Activated B cell treated with CpG ODN at 0.5 μM for 24 hours (primary cell): ENCODE measurements around the gene LRRC55. TPM values are rescaled to one million over a fixed set of nuclear protein-coding genes. Genes with fewer than 3 reads are reported as not detected.

Source experiments
- ATAC-seq: fragments of 200-7000 bp; cut with Tn5 transposase; one replicate; pipeline ENCODE4 v1.10.0; 2021; ENCODE audit warnings: low read depth, mild to moderate bottlenecking, moderate library complexity
- CTCF ChIA-PET: fragments of 350-600 bp; sonication (Branson Sonifier 250); formaldehyde crosslinking; loops from one replicate; lab custom pipeline; 2021; ENCODE audit warnings: antibody characterized with exemption; lab: Charles Lee
- POLR2A ChIA-PET: fragments of 350-600 bp; sonication (Branson Sonifier 250); formaldehyde crosslinking; loops from one replicate; lab custom pipeline; 2021; ENCODE audit warnings: antibody characterized with exemption; lab: Charles Lee
- DNase-seq: peaks from one replicate; pipeline ENCODE4 v3.0.0; 2022
- H3K27ac Mint-ChIP-seq: one replicate; pipeline ENCODE4 v1.8.0; 2020; ENCODE audit warnings: mixed read lengths
- H3K27me3 Mint-ChIP-seq: one replicate; pipeline ENCODE4 v1.8.0; 2021; ENCODE audit warnings: mixed read lengths
- H3K36me3 Mint-ChIP-seq: one replicate; pipeline ENCODE4 v1.8.0; 2021; ENCODE audit warnings: low read depth, mixed read lengths
- H3K4me1 Mint-ChIP-seq: one replicate; pipeline ENCODE4 v1.8.0; 2021; ENCODE audit warnings: mixed read lengths
- H3K4me3 Mint-ChIP-seq: one replicate; pipeline ENCODE4 v1.8.0; 2020; ENCODE audit warnings: mild to moderate bottlenecking, mixed read lengths
- H3K9me3 Mint-ChIP-seq: one replicate; pipeline ENCODE4 v1.8.0; 2020; ENCODE audit warnings: mixed read lengths
- CTCF ChIP-seq: fragments of 200-600 bp; IDR thresholded peaks from one replicate; pipeline ENCODE4 v1.8.0; 2022; ENCODE audit warnings: antibody characterized with exemption, mild to moderate bottlenecking
- intact Hi-C: fragments of 100-400 bp; cut with micrococcal nuclease; formaldehyde crosslinking; loops from one replicate; pipeline ENCODE4 v1.15.1; 2024
- total RNA-seq: library from RNA; stranded (reverse); gene quantifications from 2 replicates; pipeline ENCODE4 v1.2.3, GENCODE V29; 2022

LRRC55 gene
- total RNA-seq, 1 donor from 2014 or later = not detected

GRCh38 chr11:57175478-57175877 is 6.3 kb upstream of the LRRC55 start:
- no peak for TF ChIP-seq CTCF
- POLR2A ChIA-PET = no interaction called here
- intact Hi-C loops = no loop called here
- H3K27me3 Mint-ChIP-seq = peaks cover 24% of the 10 kb centered on the region
- no peak overlapping the region for H3K4me3 Mint-ChIP-seq
- H3K36me3 Mint-ChIP-seq = no peaks in the 10 kb centered on the region
- no peaks in the 10 kb centered on the region for H3K4me1 Mint-ChIP-seq
- ATAC-seq (no peak), DNase-seq (no peak)
- H3K9me3 Mint-ChIP-seq = peaks cover 4% of the 10 kb centered on the region
- H3K27ac Mint-ChIP-seq = no peak overlapping the region
- CTCF ChIA-PET = no interaction called here

GRCh38 chr11:57178334-57178733 is 3.4 kb upstream of the LRRC55 start:
- no peak overlapping the region for H3K27ac Mint-ChIP-seq
- ChIA-PET POLR2A (no interaction called here), CTCF (no interaction called here)
- H3K9me3 Mint-ChIP-seq = peaks cover 3% of the 10 kb centered on the region
- no peaks in the 10 kb centered on the region for H3K4me1 Mint-ChIP-seq
- H3K36me3 Mint-ChIP-seq = no peaks in the 10 kb centered on the region
- intact Hi-C loops = no loop called here
- H3K27me3 Mint-ChIP-seq = peaks cover 29% of the 10 kb centered on the region
- TF ChIP-seq CTCF = no peak
- H3K4me3 Mint-ChIP-seq = no peak overlapping the region
- ATAC-seq = no peak
- DNase-seq = no peak

- peaks cover 3% of the 10 kb centered on the region for H3K9me3 Mint-ChIP-seq
- no peaks in the 10 kb centered on the region for H3K4me1 Mint-ChIP-seq
- ATAC-seq (no peak), DNase-seq (no peak)
- POLR2A ChIA-PET = no interaction called here
- H3K27me3 Mint-ChIP-seq = peaks cover 27% of the 10 kb centered on the region
- no peak overlapping the region for H3K27ac Mint-ChIP-seq
- H3K36me3 Mint-ChIP-seq = no peaks in the 10 kb centered on the region
- no peak overlapping the region for H3K4me3 Mint-ChIP-seq
- CTCF ChIA-PET = no interaction called here
- intact Hi-C loops = no loop called here
- no peak for TF ChIP-seq CTCF
Observed at GRCh38 chr11:57179681-57180080, 2.1 kb upstream of the LRRC55 start.

- H3K27me3 Mint-ChIP-seq = peaks cover 28% of the 10 kb centered on the region
- CTCF ChIA-PET = no interaction called here
- ATAC-seq (no peak), DNase-seq (no peak)
- peaks cover 3% of the 10 kb centered on the region for H3K9me3 Mint-ChIP-seq
- no peaks in the 10 kb centered on the region for H3K4me1 Mint-ChIP-seq
- POLR2A ChIA-PET = no interaction called here
- no peaks in the 10 kb centered on the region for H3K36me3 Mint-ChIP-seq
- no peak overlapping the region for H3K4me3 Mint-ChIP-seq
- no peak overlapping the region for H3K27ac Mint-ChIP-seq
- intact Hi-C loops = no loop called here
- TF ChIP-seq CTCF = no peak
Observed at GRCh38 chr11:57180081-57180561, 1.6 kb upstream of the LRRC55 start.

- H3K36me3 Mint-ChIP-seq = no peaks in the 10 kb centered on the region
- no peaks in the 10 kb centered on the region for H3K4me1 Mint-ChIP-seq
- no peak for ATAC-seq
- H3K9me3 Mint-ChIP-seq = peaks cover 3% of the 10 kb centered on the region
- H3K4me3 Mint-ChIP-seq = no peak overlapping the region
- no peak for DNase-seq
- intact Hi-C loops = no loop called here
- POLR2A ChIA-PET = no interaction called here
- CTCF ChIA-PET = no interaction called here
- peaks cover 24% of the 10 kb centered on the region for H3K27me3 Mint-ChIP-seq
- no peak overlapping the region for H3K27ac Mint-ChIP-seq
- no peak for TF ChIP-seq CTCF
Observed at GRCh38 chr11:57180964-57181363, 789 bp upstream of the LRRC55 start.
